Prostate gland (tissue), 2 donors: ENCODE data around the gene KCNK6.

Source experiments
- POLR2AphosphoS5 ChIP-seq: sonication (generic); formaldehyde crosslinking; IDR thresholded peaks from one replicate; pipeline ENCODE4 v1.6.1; 2017; ENCODE audit warnings: antibody characterized with exemption
- TF ChIP-seq, protein P1 (sequence below), 4 experiments: fragments of 200-600 bp in 2 of 4; fragments of 450-650 bp in 2 of 4; sonication (generic) in 2 of 4; IDR thresholded peaks; 1 replicate in 3 of 4; 2 replicates in 1 of 4; pipeline ENCODE4 v1.5.1; 2016 to 2019; ENCODE audit warnings: antibody characterized with exemption in 4 of 4, mild to moderate bottlenecking in 2 of 4, moderate library complexity in 2 of 4

DNA sequence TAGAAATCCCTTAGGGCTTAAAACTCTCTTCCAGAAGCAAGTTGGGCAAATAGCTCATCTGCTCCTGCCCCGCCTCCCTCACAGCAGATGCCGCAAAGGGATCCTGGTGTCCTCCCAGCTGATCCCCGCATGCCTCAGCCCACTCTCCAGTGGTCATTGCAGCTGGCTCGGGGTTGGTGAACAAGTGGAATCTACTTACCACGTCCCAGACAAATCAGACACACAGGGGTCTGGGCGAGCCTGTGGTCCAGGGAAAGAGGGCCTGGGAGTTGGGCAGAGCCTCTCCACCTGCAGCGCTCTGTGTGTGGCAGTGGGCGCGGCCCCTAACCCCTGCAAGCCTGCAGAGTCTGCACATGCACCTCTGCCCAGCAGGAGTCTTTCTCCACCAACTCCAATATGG, 26.4 kb upstream of the KCNK6 start:
- TF ChIP-seq, protein P1, sequence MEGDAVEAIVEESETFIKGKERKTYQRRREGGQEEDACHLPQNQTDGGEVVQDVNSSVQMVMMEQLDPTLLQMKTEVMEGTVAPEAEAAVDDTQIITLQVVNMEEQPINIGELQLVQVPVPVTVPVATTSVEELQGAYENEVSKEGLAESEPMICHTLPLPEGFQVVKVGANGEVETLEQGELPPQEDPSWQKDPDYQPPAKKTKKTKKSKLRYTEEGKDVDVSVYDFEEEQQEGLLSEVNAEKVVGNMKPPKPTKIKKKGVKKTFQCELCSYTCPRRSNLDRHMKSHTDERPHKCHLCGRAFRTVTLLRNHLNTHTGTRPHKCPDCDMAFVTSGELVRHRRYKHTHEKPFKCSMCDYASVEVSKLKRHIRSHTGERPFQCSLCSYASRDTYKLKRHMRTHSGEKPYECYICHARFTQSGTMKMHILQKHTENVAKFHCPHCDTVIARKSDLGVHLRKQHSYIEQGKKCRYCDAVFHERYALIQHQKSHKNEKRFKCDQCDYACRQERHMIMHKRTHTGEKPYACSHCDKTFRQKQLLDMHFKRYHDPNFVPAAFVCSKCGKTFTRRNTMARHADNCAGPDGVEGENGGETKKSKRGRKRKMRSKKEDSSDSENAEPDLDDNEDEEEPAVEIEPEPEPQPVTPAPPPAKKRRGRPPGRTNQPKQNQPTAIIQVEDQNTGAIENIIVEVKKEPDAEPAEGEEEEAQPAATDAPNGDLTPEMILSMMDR (IDR thresholded peaks at IDR 0.05): no peak
- no peak for TF ChIP-seq POLR2AphosphoS5
